GM12878 (cell line): ENCODE measurements around the gene CDC45.

Experiments
- EP300 ChIP-seq, 2 experiments: fragments of 150-350 bp in 1 of 2; IDR thresholded peaks; 2 replicates each; pipeline ENCODE4 v1.6.1; 2011 to 2012; ENCODE audit warnings: low read depth in 2 of 2, low read length in 2 of 2, borderline replicate concordance in 1 of 2, improper control_type of control experiment in 1 of 2, inconsistent platforms in 1 of 2; ENCODE audit not compliant: control insufficient read depth in 1 of 2
- HDAC6 ChIP-seq: fragments of 200-600 bp; sonication (generic); IDR thresholded peaks from one replicate; pipeline ENCODE4 v1.8.0; 2017; ENCODE audit warnings: antibody characterized with exemption; ENCODE audit not compliant: unreplicated experiment
- JUNB ChIP-seq: IDR thresholded peaks from 2 replicates; pipeline ENCODE4 v1.6.1; 2016; ENCODE audit warnings: antibody characterized with exemption, mild to moderate bottlenecking
- SUZ12 ChIP-seq: fragments of 200-600 bp; sonication (generic); IDR thresholded peaks from one replicate; pipeline ENCODE4 v1.6.1; 2018; ENCODE audit warnings: antibody characterized with exemption, mild to moderate bottlenecking; ENCODE audit not compliant: unreplicated experiment
- TF ChIP-seq, protein P1 (sequence below): IDR thresholded peaks from 2 replicates; pipeline ENCODE4 v1.6.1; 2012; ENCODE audit warnings: low read depth, low read length, improper control_type of control experiment
- TF ChIP-seq, protein P2 (sequence below): IDR thresholded peaks from 2 replicates; pipeline ENCODE4 v1.6.1; 2012; ENCODE audit warnings: low read depth, low read length, improper control_type of control experiment
- TF ChIP-seq, protein P3 (sequence below): IDR thresholded peaks from 2 replicates; pipeline ENCODE4 v1.6.1; 2012; ENCODE audit warnings: mild to moderate bottlenecking, low read depth, low read length
- TF ChIP-seq, protein P4 (sequence below), 3 experiments: IDR thresholded peaks in 2 of 3; conservative IDR thresholded peaks in 1 of 3; 2 replicates each; pipeline ENCODE4 v1.5.1; 2011; ENCODE audit warnings: low read depth in 3 of 3, low read length in 3 of 3, mild to moderate bottlenecking in 3 of 3, control low read depth in 2 of 3, moderate library complexity in 2 of 3, inconsistent platforms in 1 of 3, mixed read lengths in 1 of 3; ENCODE audit not compliant: control insufficient read depth in 2 of 3, insufficient read depth in 1 of 3; ENCODE audit errors: extremely low read depth in 1 of 3

DNA sequence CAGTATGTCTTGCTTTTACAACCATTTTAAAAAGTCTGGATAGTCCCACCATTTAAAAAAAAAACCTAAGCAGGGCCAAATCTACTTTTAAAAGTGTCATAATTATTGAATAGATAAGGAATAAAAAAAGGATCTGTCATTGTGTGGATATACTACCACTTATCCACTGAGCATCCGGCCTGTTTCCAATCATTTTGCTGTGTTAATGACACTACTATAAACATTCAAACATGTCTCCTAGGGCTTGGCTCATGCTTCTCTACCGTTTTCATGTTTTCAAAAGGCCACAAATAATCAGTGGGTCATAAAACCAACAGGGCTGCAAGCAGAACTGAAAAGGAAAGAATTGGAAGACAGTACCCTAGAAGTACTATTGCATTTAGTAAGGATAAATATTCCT lies 19.7 kb upstream of the CDC45 start:
- TF ChIP-seq, protein P1, sequence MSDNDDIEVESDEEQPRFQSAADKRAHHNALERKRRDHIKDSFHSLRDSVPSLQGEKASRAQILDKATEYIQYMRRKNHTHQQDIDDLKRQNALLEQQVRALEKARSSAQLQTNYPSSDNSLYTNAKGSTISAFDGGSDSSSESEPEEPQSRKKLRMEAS, result no peak
- no peak for TF ChIP-seq SUZ12
- TF ChIP-seq, protein P2, sequence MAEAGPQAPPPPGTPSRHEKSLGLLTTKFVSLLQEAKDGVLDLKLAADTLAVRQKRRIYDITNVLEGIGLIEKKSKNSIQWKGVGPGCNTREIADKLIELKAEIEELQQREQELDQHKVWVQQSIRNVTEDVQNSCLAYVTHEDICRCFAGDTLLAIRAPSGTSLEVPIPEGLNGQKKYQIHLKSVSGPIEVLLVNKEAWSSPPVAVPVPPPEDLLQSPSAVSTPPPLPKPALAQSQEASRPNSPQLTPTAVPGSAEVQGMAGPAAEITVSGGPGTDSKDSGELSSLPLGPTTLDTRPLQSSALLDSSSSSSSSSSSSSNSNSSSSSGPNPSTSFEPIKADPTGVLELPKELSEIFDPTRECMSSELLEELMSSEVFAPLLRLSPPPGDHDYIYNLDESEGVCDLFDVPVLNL, result no peak
- TF ChIP-seq, protein P3, sequence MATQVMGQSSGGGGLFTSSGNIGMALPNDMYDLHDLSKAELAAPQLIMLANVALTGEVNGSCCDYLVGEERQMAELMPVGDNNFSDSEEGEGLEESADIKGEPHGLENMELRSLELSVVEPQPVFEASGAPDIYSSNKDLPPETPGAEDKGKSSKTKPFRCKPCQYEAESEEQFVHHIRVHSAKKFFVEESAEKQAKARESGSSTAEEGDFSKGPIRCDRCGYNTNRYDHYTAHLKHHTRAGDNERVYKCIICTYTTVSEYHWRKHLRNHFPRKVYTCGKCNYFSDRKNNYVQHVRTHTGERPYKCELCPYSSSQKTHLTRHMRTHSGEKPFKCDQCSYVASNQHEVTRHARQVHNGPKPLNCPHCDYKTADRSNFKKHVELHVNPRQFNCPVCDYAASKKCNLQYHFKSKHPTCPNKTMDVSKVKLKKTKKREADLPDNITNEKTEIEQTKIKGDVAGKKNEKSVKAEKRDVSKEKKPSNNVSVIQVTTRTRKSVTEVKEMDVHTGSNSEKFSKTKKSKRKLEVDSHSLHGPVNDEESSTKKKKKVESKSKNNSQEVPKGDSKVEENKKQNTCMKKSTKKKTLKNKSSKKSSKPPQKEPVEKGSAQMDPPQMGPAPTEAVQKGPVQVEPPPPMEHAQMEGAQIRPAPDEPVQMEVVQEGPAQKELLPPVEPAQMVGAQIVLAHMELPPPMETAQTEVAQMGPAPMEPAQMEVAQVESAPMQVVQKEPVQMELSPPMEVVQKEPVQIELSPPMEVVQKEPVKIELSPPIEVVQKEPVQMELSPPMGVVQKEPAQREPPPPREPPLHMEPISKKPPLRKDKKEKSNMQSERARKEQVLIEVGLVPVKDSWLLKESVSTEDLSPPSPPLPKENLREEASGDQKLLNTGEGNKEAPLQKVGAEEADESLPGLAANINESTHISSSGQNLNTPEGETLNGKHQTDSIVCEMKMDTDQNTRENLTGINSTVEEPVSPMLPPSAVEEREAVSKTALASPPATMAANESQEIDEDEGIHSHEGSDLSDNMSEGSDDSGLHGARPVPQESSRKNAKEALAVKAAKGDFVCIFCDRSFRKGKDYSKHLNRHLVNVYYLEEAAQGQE, result no peak
- TF ChIP-seq, protein P4, sequence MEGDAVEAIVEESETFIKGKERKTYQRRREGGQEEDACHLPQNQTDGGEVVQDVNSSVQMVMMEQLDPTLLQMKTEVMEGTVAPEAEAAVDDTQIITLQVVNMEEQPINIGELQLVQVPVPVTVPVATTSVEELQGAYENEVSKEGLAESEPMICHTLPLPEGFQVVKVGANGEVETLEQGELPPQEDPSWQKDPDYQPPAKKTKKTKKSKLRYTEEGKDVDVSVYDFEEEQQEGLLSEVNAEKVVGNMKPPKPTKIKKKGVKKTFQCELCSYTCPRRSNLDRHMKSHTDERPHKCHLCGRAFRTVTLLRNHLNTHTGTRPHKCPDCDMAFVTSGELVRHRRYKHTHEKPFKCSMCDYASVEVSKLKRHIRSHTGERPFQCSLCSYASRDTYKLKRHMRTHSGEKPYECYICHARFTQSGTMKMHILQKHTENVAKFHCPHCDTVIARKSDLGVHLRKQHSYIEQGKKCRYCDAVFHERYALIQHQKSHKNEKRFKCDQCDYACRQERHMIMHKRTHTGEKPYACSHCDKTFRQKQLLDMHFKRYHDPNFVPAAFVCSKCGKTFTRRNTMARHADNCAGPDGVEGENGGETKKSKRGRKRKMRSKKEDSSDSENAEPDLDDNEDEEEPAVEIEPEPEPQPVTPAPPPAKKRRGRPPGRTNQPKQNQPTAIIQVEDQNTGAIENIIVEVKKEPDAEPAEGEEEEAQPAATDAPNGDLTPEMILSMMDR (IDR thresholded peaks at IDR 0.05 in 2 of 3, conservative IDR thresholded peaks at IDR 0.05 in 1 of 3; ENCODE audit: control insufficient read depth in 2 of 3, extremely low read depth in 1 of 3, insufficient read depth in 1 of 3, low read depth in 3 of 3, low read length in 3 of 3), result no peak
- TF ChIP-seq EP300 (IDR thresholded peaks at IDR 0.05; ENCODE audit: borderline replicate concordance in 1 of 2, control insufficient read depth in 1 of 2, low read depth in 2 of 2, low read length in 2 of 2), result no peak
- no peak for TF ChIP-seq JUNB
- TF ChIP-seq HDAC6, result no peak
